ENCODE data around the gene PLCH2.

Gene PLCH2

DNA sequence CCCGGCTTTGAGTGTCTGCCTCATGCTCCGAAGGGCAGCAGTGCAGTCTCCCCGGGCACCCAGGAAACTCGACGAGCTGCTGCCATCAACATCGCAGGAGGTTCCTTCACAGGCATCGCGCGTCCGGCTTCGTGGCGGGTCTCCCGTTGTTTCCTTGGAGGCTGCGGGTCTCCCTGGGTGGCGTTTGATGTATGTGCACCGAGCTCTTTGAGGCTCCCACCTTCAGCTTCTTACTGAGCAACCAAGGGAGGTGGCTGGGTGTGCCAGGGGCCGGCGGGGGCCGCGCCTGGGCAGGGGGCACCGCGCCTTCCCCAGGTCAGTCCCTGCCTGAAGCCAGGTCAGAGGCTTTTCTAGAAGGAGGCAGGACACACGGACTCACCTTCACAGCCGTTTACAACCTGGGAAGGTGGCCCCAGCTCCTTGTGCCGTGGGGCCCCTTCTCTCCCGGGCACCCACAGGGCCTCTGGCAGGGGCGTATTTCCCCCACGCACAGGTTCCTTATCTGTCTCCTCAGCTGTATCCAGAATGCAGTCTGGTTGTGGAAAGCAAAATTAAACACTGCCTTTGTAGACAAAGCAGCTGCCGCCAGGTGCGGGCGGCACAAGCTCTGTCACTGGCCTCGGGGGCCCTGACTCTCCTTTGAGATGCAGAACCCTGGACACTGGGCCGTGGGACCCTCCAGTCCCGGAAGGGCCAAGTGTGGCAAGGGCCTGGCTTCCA, 42.0 kb upstream of the PLCH2 start:
- Histone ChIP-seq H2BK5ac (ENCODE audit: low read length) (no peak overlapping the region), H3K4ac (ENCODE audit: low read depth, low read length) (no peak overlapping the region), H3K36me3 (ENCODE audit: control insufficient read depth, insufficient read depth, low read length) (no peaks in the 10 kb centered on the region), H3K27me3 (ENCODE audit: insufficient read depth, low read length, poor library complexity) (no peaks in the 10 kb centered on the region), H2BK15ac (replicated peaks; ENCODE audit: low read depth) (no peak overlapping the region), H4K8ac (ENCODE audit: low read depth, low read length) (no peak overlapping the region), H3K4me1 (ENCODE audit: control insufficient read depth, low read depth, low read length) (no peaks in the 10 kb centered on the region), H3K56ac (ENCODE audit: low read length) (no peak overlapping the region), H3K79me2 (ENCODE audit: control insufficient read depth, insufficient read depth, low read length) (no peaks in the 10 kb centered on the region), H2BK120ac (ENCODE audit: low read depth, low read length) (no peak overlapping the region), H4K5ac (ENCODE audit: low read length) (no peak overlapping the region), H3K27ac (ENCODE audit: low read depth, low read length) (no peak overlapping the region), H2AK5ac (ENCODE audit: low read length) (no peak overlapping the region), H3K18ac (ENCODE audit: low read length) (no peak overlapping the region), H3K23ac (ENCODE audit: low read length) (no peak overlapping the region), H3K4me2 (ENCODE audit: low read length) (no peak overlapping the region), H3K9ac (ENCODE audit: low read length) (no peak overlapping the region), H3K4me3 (ENCODE audit: low read length) (no peak overlapping the region), H3K79me1 (ENCODE audit: low read length) (no peaks in the 10 kb centered on the region)
- no CpG with 5 or more reads among the region's 34 CpGs for WGBS (ENCODE audit: extremely low coverage, insufficient coverage, low lambda C conversion rate)
- DNase-seq, result no peak

GRCh38 chr1:2435091-2435490, 41.0 kb upstream of the PLCH2 start:
- H3K4me3 ChIP-seq (ENCODE audit: low read length), result no peak overlapping the region
- H3K27me3 ChIP-seq (ENCODE audit: insufficient read depth, low read length, poor library complexity), result no peaks in the 10 kb centered on the region
- no peak overlapping the region for H3K4ac ChIP-seq (ENCODE audit: low read depth, low read length)

GRCh38 chr1:2435746-2436355, 40.2 kb upstream of the PLCH2 start:
- no peak overlapping the region for H3K9ac ChIP-seq (ENCODE audit: low read length)
- no CpG with 5 or more reads among the region's 2 CpGs for WGBS (ENCODE audit: extremely low coverage, insufficient coverage, low lambda C conversion rate)
- H3K18ac ChIP-seq (ENCODE audit: low read length), result no peak overlapping the region
- no peak for DNase-seq
- H4K8ac ChIP-seq (ENCODE audit: low read depth, low read length), result no peak overlapping the region
- no peaks in the 10 kb centered on the region for H3K36me3 ChIP-seq (ENCODE audit: control insufficient read depth, insufficient read depth, low read length)
- no peaks in the 10 kb centered on the region for H3K4me1 ChIP-seq (ENCODE audit: control insufficient read depth, low read depth, low read length)
- H3K79me1 ChIP-seq (ENCODE audit: low read length), result no peaks in the 10 kb centered on the region
- H2BK5ac ChIP-seq (ENCODE audit: low read length), result no peak overlapping the region
- no peak overlapping the region for H4K5ac ChIP-seq (ENCODE audit: low read length)
- H2BK120ac ChIP-seq (ENCODE audit: low read depth, low read length), result no peak overlapping the region
- no peak overlapping the region for H2BK15ac ChIP-seq (replicated peaks; ENCODE audit: low read depth)
- no peaks in the 10 kb centered on the region for H3K79me2 ChIP-seq (ENCODE audit: control insufficient read depth, insufficient read depth, low read length)
- no peak overlapping the region for H3K4me3 ChIP-seq (ENCODE audit: low read length)
- H3K4me2 ChIP-seq (ENCODE audit: low read length), result no peak overlapping the region
- H3K27me3 ChIP-seq (ENCODE audit: insufficient read depth, low read length, poor library complexity), result no peaks in the 10 kb centered on the region
- H3K4ac ChIP-seq (ENCODE audit: low read depth, low read length), result no peak overlapping the region
- H3K56ac ChIP-seq (ENCODE audit: low read length), result no peak overlapping the region
- H3K27ac ChIP-seq (ENCODE audit: low read depth, low read length), result no peak overlapping the region
- no peak overlapping the region for H2AK5ac ChIP-seq (ENCODE audit: low read length)
- no peak overlapping the region for H3K23ac ChIP-seq (ENCODE audit: low read length)

More at GRCh38 chr1:2435091-2435490, 41.0 kb upstream of the PLCH2 start:
- no peak overlapping the region for H3K9ac ChIP-seq (ENCODE audit: low read length)
- H3K23ac ChIP-seq (ENCODE audit: low read length), result no peak overlapping the region
- H3K79me2 ChIP-seq (ENCODE audit: control insufficient read depth, insufficient read depth, low read length), result no peaks in the 10 kb centered on the region
- no peak overlapping the region for H2BK15ac ChIP-seq (replicated peaks; ENCODE audit: low read depth)
- no peak overlapping the region for H4K5ac ChIP-seq (ENCODE audit: low read length)
- no peaks in the 10 kb centered on the region for H3K4me1 ChIP-seq (ENCODE audit: control insufficient read depth, low read depth, low read length)
- no peak overlapping the region for H3K18ac ChIP-seq (ENCODE audit: low read length)
- no peak overlapping the region for H3K4me2 ChIP-seq (ENCODE audit: low read length)
- H2BK5ac ChIP-seq (ENCODE audit: low read length), result no peak overlapping the region
- no peak overlapping the region for H2BK120ac ChIP-seq (ENCODE audit: low read depth, low read length)
- no peaks in the 10 kb centered on the region for H3K36me3 ChIP-seq (ENCODE audit: control insufficient read depth, insufficient read depth, low read length)
- DNase-seq, result no peak
- H3K79me1 ChIP-seq (ENCODE audit: low read length), result no peaks in the 10 kb centered on the region
- no peak overlapping the region for H2AK5ac ChIP-seq (ENCODE audit: low read length)
- no peak overlapping the region for H4K8ac ChIP-seq (ENCODE audit: low read depth, low read length)
- H3K27ac ChIP-seq (ENCODE audit: low read depth, low read length), result no peak overlapping the region
- no CpG with 5 or more reads among the region's 9 CpGs for WGBS (ENCODE audit: extremely low coverage, insufficient coverage, low lambda C conversion rate)
- H3K56ac ChIP-seq (ENCODE audit: low read length), result no peak overlapping the region

GRCh38 chr1:2436876-2437275, 39.2 kb upstream of the PLCH2 start:
- H3K27me3 ChIP-seq (ENCODE audit: insufficient read depth, low read length, poor library complexity), result no peaks in the 10 kb centered on the region
- H3K4me3 ChIP-seq (ENCODE audit: low read length), result no peak overlapping the region
- no peaks in the 10 kb centered on the region for H3K4me1 ChIP-seq (ENCODE audit: control insufficient read depth, low read depth, low read length)
- no peak overlapping the region for H3K9ac ChIP-seq (ENCODE audit: low read length)
- no CpG with 5 or more reads among the region's 7 CpGs for WGBS (ENCODE audit: extremely low coverage, insufficient coverage, low lambda C conversion rate)
- H2BK5ac ChIP-seq (ENCODE audit: low read length), result no peak overlapping the region
- H2BK120ac ChIP-seq (ENCODE audit: low read depth, low read length), result no peak overlapping the region
- no peak overlapping the region for H3K23ac ChIP-seq (ENCODE audit: low read length)
- no peak overlapping the region for H3K27ac ChIP-seq (ENCODE audit: low read depth, low read length)
- H4K8ac ChIP-seq (ENCODE audit: low read depth, low read length), result no peak overlapping the region
- H2BK15ac ChIP-seq (replicated peaks; ENCODE audit: low read depth), result no peak overlapping the region
- H3K79me2 ChIP-seq (ENCODE audit: control insufficient read depth, insufficient read depth, low read length), result no peaks in the 10 kb centered on the region
- DNase-seq, result no peak
- no peak overlapping the region for H2AK5ac ChIP-seq (ENCODE audit: low read length)
- no peak overlapping the region for H3K56ac ChIP-seq (ENCODE audit: low read length)
- no peaks in the 10 kb centered on the region for H3K79me1 ChIP-seq (ENCODE audit: low read length)
- H3K4me2 ChIP-seq (ENCODE audit: low read length), result no peak overlapping the region
- H3K4ac ChIP-seq (ENCODE audit: low read depth, low read length), result no peak overlapping the region
- H3K36me3 ChIP-seq (ENCODE audit: control insufficient read depth, insufficient read depth, low read length), result no peaks in the 10 kb centered on the region
- no peak overlapping the region for H3K18ac ChIP-seq (ENCODE audit: low read length)
- H4K5ac ChIP-seq (ENCODE audit: low read length), result no peak overlapping the region

GRCh38 chr1:2437617-2438016, 38.5 kb upstream of the PLCH2 start:
- Histone ChIP-seq H2BK15ac (replicated peaks; ENCODE audit: low read depth) (no peak overlapping the region), H3K4ac (ENCODE audit: low read depth, low read length) (no peak overlapping the region), H3K79me1 (ENCODE audit: low read length) (no peaks in the 10 kb centered on the region), H3K4me3 (ENCODE audit: low read length) (no peak overlapping the region), H3K18ac (ENCODE audit: low read length) (no peak overlapping the region), H3K36me3 (ENCODE audit: control insufficient read depth, insufficient read depth, low read length) (no peaks in the 10 kb centered on the region), H3K27ac (ENCODE audit: low read depth, low read length) (no peak overlapping the region), H2BK5ac (ENCODE audit: low read length) (no peak overlapping the region), H3K79me2 (ENCODE audit: control insufficient read depth, insufficient read depth, low read length) (no peaks in the 10 kb centered on the region), H3K23ac (ENCODE audit: low read length) (no peak overlapping the region), H2BK120ac (ENCODE audit: low read depth, low read length) (no peak overlapping the region), H4K8ac (ENCODE audit: low read depth, low read length) (no peak overlapping the region), H2AK5ac (ENCODE audit: low read length) (no peak overlapping the region), H3K4me1 (ENCODE audit: control insufficient read depth, low read depth, low read length) (no peaks in the 10 kb centered on the region), H3K56ac (ENCODE audit: low read length) (no peak overlapping the region), H4K5ac (ENCODE audit: low read length) (no peak overlapping the region), H3K4me2 (ENCODE audit: low read length) (no peak overlapping the region), H3K9ac (ENCODE audit: low read length) (no peak overlapping the region), H3K27me3 (ENCODE audit: insufficient read depth, low read length, poor library complexity) (peaks cover 1% of the 10 kb centered on the region)
- DNase-seq, result no peak
- WGBS (ENCODE audit: extremely low coverage, insufficient coverage, low lambda C conversion rate), result no CpG with 5 or more reads among the region's 15 CpGs

DNA sequence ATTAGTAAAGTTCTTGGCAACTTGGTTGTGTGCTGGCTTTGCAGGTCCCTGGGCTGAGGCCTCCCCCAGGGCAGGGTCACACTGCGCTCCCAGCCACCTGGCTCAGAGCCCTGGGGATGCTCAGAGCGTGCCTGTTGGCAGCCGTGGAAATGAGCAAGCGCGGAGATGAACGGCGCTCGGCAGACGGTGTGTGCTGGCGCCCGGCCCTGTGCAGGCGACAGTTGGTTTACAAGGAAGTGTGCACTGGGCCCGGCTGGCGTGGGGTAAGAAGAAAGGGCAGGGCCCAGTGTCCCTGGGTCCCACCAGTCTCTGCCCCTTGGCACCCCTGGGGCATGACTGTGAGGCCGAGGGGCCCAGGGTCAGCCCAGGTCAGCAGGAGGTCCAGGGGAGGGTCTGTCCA, 38.1 kb upstream of the PLCH2 start:
- Histone ChIP-seq H3K79me1 (ENCODE audit: low read length) (no peaks in the 10 kb centered on the region), H3K36me3 (ENCODE audit: control insufficient read depth, insufficient read depth, low read length) (no peaks in the 10 kb centered on the region), H3K79me2 (ENCODE audit: control insufficient read depth, insufficient read depth, low read length) (no peaks in the 10 kb centered on the region), H3K4ac (ENCODE audit: low read depth, low read length) (no peak overlapping the region), H3K27me3 (ENCODE audit: insufficient read depth, low read length, poor library complexity) (peaks cover 5% of the 10 kb centered on the region), H4K5ac (ENCODE audit: low read length) (no peak overlapping the region), H2BK15ac (replicated peaks; ENCODE audit: low read depth) (no peak overlapping the region), H2BK5ac (ENCODE audit: low read length) (no peak overlapping the region), H3K27ac (ENCODE audit: low read depth, low read length) (no peak overlapping the region), H3K56ac (ENCODE audit: low read length) (no peak overlapping the region), H4K8ac (ENCODE audit: low read depth, low read length) (no peak overlapping the region), H2AK5ac (ENCODE audit: low read length) (no peak overlapping the region), H3K18ac (ENCODE audit: low read length) (no peak overlapping the region), H3K23ac (ENCODE audit: low read length) (no peak overlapping the region), H3K4me2 (ENCODE audit: low read length) (no peak overlapping the region), H2BK120ac (ENCODE audit: low read depth, low read length) (no peak overlapping the region), H3K4me3 (ENCODE audit: low read length) (no peak overlapping the region), H3K9ac (ENCODE audit: low read length) (no peak overlapping the region), H3K4me1 (ENCODE audit: control insufficient read depth, low read depth, low read length) (no peaks in the 10 kb centered on the region)
- no CpG with 5 or more reads among the region's 15 CpGs for WGBS (ENCODE audit: extremely low coverage, insufficient coverage, low lambda C conversion rate)
- no peak for DNase-seq
